HepG2 (cell line): Measurements from ENCODE around the gene ANKRD12.

ENCODE experiments used
- EZH2 ChIP-seq: conservative IDR thresholded peaks from 2 replicates; pipeline ENCODE4 v1.6.1; 2012; ENCODE audit warnings: mild to moderate bottlenecking, low read depth, low read length, moderate library complexity
- MEF2D ChIP-seq: sonication (generic); formaldehyde crosslinking; IDR thresholded peaks from 2 replicates; pipeline ENCODE4 v1.5.1; 2020; ENCODE audit warnings: mild to moderate bottlenecking, missing genetic modification reagents
- NR2C2 ChIP-seq: sonication (generic); formaldehyde crosslinking; IDR thresholded peaks from 2 replicates; pipeline ENCODE4 v1.4.0; 2020; ENCODE audit warnings: missing genetic modification reagents, mild to moderate bottlenecking, moderate library complexity, borderline replicate concordance
- TF ChIP-seq, protein P1 (sequence below): sonication (generic); formaldehyde crosslinking; IDR thresholded peaks from 2 replicates; pipeline ENCODE4 v1.5.0; 2020; ENCODE audit warnings: mild to moderate bottlenecking, missing genetic modification reagents
- TF ChIP-seq, protein P2 (sequence below): sonication (generic); formaldehyde crosslinking; IDR thresholded peaks from 2 replicates; pipeline ENCODE4 v1.4.0; 2020; ENCODE audit warnings: missing genetic modification reagents
- TF ChIP-seq, protein P3 (sequence below): sonication (generic); formaldehyde crosslinking; IDR thresholded peaks from 2 replicates; pipeline ENCODE4 v1.4.0; 2020; ENCODE audit warnings: missing genetic modification reagents, borderline replicate concordance

DNA sequence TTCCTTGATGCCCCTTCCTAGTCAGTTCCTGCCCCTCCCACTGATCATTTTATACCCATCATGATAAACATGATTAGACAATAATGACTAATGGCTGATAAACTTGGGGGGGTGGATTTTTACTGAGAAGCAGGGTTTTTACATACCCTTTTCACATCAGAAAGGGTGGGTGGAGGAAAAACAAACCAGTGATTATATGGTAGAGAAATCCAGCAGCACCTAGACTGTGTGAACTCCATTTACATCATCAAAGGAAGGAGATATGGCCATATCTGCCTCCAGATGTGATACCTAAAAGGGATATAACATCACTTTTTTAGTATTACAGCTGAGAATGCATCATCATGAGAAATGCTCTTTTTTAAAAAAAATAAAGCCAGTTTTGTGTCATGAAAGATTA is 89.9 kb downstream of the ANKRD12 start:
- TF ChIP-seq, protein P1, sequence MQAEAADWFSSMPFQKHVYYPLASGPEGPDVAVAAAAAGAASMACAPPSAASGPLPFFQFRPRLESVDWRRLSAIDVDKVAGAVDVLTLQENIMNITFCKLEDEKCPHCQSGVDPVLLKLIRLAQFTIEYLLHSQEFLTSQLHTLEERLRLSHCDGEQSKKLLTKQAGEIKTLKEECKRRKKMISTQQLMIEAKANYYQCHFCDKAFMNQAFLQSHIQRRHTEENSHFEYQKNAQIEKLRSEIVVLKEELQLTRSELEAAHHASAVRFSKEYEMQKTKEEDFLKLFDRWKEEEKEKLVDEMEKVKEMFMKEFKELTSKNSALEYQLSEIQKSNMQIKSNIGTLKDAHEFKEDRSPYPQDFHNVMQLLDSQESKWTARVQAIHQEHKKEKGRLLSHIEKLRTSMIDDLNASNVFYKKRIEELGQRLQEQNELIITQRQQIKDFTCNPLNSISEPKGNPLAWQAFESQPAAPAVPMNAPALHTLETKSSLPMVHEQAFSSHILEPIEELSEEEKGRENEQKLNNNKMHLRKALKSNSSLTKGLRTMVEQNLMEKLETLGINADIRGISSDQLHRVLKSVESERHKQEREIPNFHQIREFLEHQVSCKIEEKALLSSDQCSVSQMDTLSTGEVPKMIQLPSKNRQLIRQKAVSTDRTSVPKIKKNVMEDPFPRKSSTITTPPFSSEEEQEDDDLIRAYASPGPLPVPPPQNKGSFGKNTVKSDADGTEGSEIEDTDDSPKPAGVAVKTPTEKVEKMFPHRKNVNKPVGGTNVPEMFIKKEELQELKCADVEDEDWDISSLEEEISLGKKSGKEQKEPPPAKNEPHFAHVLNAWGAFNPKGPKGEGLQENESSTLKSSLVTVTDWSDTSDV (CRISPR knock-in tag) = no peak
- TF ChIP-seq MEF2D (CRISPR knock-in tag) (no peak), NR2C2 (CRISPR knock-in tag) (no peak), EZH2 (no peak)
- TF ChIP-seq, protein P2, sequence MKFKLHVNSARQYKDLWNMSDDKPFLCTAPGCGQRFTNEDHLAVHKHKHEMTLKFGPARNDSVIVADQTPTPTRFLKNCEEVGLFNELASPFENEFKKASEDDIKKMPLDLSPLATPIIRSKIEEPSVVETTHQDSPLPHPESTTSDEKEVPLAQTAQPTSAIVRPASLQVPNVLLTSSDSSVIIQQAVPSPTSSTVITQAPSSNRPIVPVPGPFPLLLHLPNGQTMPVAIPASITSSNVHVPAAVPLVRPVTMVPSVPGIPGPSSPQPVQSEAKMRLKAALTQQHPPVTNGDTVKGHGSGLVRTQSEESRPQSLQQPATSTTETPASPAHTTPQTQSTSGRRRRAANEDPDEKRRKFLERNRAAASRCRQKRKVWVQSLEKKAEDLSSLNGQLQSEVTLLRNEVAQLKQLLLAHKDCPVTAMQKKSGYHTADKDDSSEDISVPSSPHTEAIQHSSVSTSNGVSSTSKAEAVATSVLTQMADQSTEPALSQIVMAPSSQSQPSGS (CRISPR knock-in tag) = no peak
- TF ChIP-seq, protein P3, sequence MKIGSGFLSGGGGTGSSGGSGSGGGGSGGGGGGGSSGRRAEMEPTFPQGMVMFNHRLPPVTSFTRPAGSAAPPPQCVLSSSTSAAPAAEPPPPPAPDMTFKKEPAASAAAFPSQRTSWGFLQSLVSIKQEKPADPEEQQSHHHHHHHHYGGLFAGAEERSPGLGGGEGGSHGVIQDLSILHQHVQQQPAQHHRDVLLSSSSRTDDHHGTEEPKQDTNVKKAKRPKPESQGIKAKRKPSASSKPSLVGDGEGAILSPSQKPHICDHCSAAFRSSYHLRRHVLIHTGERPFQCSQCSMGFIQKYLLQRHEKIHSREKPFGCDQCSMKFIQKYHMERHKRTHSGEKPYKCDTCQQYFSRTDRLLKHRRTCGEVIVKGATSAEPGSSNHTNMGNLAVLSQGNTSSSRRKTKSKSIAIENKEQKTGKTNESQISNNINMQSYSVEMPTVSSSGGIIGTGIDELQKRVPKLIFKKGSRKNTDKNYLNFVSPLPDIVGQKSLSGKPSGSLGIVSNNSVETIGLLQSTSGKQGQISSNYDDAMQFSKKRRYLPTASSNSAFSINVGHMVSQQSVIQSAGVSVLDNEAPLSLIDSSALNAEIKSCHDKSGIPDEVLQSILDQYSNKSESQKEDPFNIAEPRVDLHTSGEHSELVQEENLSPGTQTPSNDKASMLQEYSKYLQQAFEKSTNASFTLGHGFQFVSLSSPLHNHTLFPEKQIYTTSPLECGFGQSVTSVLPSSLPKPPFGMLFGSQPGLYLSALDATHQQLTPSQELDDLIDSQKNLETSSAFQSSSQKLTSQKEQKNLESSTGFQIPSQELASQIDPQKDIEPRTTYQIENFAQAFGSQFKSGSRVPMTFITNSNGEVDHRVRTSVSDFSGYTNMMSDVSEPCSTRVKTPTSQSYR (CRISPR knock-in tag) = no peak
